Astrocyte of the cerebellum (primary cell): ENCODE results near the gene SDCCAG8.

Source experiments
- DNase-seq: peaks from one replicate; pipeline ENCODE4 v3.0.0-alpha.2; 2011; ENCODE audit warnings: low read depth
- H3K4me3 ChIP-seq: 2 replicates; pipeline ENCODE4 v1.5.1; 2011; ENCODE audit warnings: mild to moderate bottlenecking, low read depth, low read length, moderate library complexity
- in situ Hi-C: cut with HindIII; loops from 2 replicates; pipeline ENCODE4 v1.10.0; 2017; ENCODE audit warnings: low sequenced_read_pairs
- TF ChIP-seq, protein P1 (sequence below): IDR thresholded peaks from 2 replicates; pipeline ENCODE4 v1.5.1; 2012; ENCODE audit warnings: low read length, low read depth, moderate library complexity, mild to moderate bottlenecking; ENCODE audit errors: missing control alignments

The SDCCAG8 gene

DNA sequence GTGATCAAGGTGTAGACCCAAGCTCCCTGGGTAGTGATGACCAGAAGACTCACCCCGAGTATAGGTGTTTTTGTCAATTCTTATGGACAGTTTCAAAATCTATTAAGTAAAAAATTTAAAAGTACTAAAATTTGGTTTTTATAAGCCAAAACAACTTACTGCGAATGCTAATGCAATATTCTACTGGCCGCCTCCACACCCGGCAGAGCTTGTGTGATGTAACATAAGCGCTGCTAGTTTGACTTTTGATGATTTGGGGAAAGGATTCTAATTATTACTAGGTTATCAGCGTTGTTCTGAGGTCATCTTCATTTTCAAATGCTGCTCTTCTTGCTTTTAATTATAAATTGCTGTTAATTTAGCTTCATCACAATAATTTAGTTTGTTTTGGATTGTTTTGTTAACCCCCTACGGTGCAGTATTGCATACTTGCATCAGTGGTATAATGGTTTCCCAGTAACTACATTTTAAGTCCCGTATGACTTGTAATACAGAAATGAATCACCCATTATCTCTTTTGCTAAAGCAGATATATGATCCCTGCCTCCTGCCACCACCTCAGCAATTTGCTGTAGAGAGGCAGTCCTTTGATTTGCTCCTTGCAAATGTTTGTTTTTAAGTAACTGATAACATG lies 178.0 kb downstream of the SDCCAG8 start:
- in situ Hi-C loops = no loop called here
- no peak for DNase-seq
- no peak overlapping the region for H3K4me3 ChIP-seq
- TF ChIP-seq, protein P1, sequence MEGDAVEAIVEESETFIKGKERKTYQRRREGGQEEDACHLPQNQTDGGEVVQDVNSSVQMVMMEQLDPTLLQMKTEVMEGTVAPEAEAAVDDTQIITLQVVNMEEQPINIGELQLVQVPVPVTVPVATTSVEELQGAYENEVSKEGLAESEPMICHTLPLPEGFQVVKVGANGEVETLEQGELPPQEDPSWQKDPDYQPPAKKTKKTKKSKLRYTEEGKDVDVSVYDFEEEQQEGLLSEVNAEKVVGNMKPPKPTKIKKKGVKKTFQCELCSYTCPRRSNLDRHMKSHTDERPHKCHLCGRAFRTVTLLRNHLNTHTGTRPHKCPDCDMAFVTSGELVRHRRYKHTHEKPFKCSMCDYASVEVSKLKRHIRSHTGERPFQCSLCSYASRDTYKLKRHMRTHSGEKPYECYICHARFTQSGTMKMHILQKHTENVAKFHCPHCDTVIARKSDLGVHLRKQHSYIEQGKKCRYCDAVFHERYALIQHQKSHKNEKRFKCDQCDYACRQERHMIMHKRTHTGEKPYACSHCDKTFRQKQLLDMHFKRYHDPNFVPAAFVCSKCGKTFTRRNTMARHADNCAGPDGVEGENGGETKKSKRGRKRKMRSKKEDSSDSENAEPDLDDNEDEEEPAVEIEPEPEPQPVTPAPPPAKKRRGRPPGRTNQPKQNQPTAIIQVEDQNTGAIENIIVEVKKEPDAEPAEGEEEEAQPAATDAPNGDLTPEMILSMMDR = no peak

- H3K4me3 ChIP-seq = no peak overlapping the region
- no peak for DNase-seq
- TF ChIP-seq, protein P1 = no peak
- in situ Hi-C loops = no loop called here
Observed at GRCh38 chr1:243434594-243434993, 178.8 kb downstream of the SDCCAG8 start.

DNA sequence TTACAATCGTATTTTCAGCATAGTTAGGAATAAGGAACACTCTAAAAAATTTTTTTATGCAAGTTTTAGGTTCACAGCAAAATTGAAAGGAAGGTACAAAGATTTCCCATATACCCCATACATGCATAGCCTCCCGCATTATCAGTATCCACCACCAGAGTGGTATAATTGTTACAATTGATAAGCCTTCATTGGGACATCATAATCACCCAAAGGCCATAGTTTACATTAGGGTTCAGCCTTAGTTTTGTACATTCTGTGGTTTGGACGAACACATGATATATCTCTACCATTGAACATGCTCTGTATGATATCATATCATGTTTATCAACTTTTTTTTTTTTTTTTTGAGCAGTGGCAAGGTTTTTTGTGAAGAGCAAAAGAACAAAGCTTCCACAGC lies 180.0 kb downstream of the SDCCAG8 start:
- no peak for DNase-seq
- H3K4me3 ChIP-seq = no peak overlapping the region
- in situ Hi-C loops = no loop called here
- TF ChIP-seq, protein P1 = no peak

- in situ Hi-C loops = no loop called here
- TF ChIP-seq, protein P1 = no peak
- DNase-seq = no peak
- H3K4me3 ChIP-seq = no peak overlapping the region
Observed at GRCh38 chr1:243438146-243438545, 182.3 kb downstream of the SDCCAG8 start.

GRCh38 chr1:243438815-243439214 lies 183.0 kb downstream of the SDCCAG8 start:
- H3K4me3 ChIP-seq = no peak overlapping the region
- DNase-seq = no peak
- TF ChIP-seq, protein P1 = no peak
- in situ Hi-C loops = no loop called here

- DNase-seq = no peak
- in situ Hi-C loops = no loop called here
- TF ChIP-seq, protein P1 = no peak
- no peak overlapping the region for H3K4me3 ChIP-seq
Observed at GRCh38 chr1:243440406-243440805, 184.6 kb downstream of the SDCCAG8 start.
